ENCODE data around the gene ALG9.

- TF ChIP-seq CTCF (IDR thresholded peaks at IDR 0.05; ENCODE audit: insufficient read depth, low read depth, low read length) (no peak), EZH2 (IDR thresholded peaks at IDR 0.05; ENCODE audit: insufficient read depth, low read length) (no peak)
Observed at GRCh38 chr11:111782109-111782741, 89.2 kb downstream of the ALG9 start.
